A549 treated with Mapracorat at 1 μM for 4 hours (cell line): ENCODE results near the gene SRPK1. TPM values are rescaled to one million over a fixed set of nuclear protein-coding genes. Genes with fewer than 3 reads are reported as not detected.

Experiments used
- total RNA-seq: library from RNA; stranded (reverse); fragments of 200-300 nt; extraction: Qiagen RNA extraction; gene quantifications from 5 replicates; pipeline ENCODE4 v1.2.3, GENCODE V29; 2022

SRPK1 gene
- 27.1 to 40.9 TPM (median 31.2 TPM) in 5 replicates for total RNA-seq

DNA sequence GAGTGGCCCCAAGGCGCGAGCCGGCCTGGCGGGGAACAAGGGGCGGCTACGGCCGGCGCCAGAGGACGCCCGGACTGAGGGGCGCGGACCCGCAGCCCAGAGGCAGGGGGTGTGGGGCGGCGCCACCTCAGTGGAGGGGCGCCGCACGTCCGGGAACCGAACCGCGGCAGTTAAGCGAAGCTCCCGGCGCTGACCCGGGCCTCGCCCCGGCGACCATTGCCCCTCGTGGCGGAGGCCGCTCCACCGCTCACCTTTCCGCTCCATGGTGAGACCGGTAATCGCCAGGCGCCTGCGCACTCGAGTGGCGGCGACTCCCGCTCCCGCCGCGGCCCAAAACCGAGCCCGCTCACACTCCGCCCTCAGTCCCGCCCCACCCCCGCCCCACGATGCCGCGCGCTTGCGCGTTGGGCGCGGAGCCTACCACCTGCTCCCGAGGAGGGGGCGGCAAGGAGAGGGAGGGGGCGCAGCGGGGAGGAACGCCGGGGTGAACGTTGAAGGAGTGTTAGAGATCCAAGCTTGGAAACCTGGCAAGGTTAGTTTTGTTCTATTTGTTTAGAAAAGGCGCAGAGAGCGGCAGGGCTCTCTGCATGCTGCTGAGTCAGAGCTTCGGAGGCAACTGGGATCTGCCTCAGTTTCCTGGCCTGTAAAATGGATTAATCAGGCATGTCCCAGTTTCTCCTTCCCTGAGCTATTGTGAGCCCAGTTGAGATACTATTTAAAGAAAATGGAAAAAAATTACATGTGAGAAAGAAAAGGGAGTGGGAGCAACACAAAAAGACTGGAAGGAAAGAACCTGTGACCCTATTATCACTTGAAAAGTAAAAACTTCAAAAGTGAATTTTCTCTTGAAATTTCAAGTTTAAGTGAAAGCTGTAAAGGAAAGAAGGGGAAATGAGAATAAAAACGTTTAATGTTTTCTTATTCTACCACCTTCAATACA is at the start of gene SRPK1:
SRPK1 (minus strand) TSS at position 306 of the 940 bp plus-strand sequence; CDS start at position 264, 42 bp downstream.

DNA sequence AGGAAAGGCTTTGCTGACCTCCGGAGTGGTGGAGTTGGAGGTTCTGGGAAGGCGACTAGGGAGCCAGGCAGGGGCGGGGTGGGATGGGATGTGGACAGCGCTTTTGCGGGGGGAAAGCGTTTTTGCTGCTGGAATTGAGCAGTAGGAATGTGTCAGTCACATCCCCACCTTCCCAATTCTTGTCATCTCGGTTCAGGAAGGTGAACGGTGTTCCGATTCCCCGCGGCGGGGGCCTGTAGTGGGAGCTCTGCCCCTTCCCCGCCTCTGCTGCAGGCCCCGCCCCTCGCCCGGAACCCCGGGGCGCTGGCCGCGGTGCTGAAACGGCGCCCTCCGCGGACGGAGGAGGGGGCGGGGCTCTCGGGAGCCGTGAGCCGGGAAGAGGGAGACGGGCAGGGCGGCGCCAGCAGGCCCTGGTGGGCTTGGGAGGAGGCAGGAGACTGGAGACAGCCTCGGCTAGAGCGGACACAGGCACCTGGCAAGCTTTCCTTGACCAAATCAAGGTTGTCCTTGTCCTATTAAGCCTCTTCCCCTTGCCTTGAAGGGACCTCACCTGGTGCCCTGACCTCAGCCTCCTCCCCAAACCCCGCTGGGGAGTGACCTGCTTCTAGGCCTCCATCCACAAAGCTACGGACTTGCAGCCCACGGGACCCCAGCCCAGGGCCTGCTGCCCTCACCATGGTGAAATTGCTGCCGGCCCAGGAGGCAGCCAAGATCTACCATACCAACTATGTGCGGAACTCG is 115.7 kb downstream of the SRPK1 start, which contains the start of gene LHFPL5:
LHFPL5 (plus strand) TSS at position 357 of the 741 bp plus-strand sequence; CDS start at position 676, 319 bp downstream.

Other genes with a start within 250 kb of the SRPK1 start
- gene FKBP5, start 232.2 kb downstream of the SRPK1 start, total RNA-seq: 91.6 to 128 TPM (median 116 TPM) in 5 replicates
- gene ARMC12, start 184.1 kb downstream of the SRPK1 start, total RNA-seq: 0.26 to 0.97 TPM (median 0.55 TPM) in 5 replicates
- 0.79 to 1.4 TPM (median 0.94 TPM) in 4 of 5 replicates, not detected in the other for gene CLPSL2, start 144.5 kb downstream of the SRPK1 start, total RNA-seq
- not detected in 5 replicates for gene CLPSL1, start 140.1 kb downstream of the SRPK1 start, total RNA-seq
- gene CLPS, start 123.8 kb downstream of the SRPK1 start, total RNA-seq: not detected in 5 replicates
- gene LHFPL5, start 115.7 kb downstream of the SRPK1 start, total RNA-seq: 0.12 to 0.28 TPM in 2 of 5 replicates, not detected in the others
- gene SLC26A8, start 103.5 kb upstream of the SRPK1 start, total RNA-seq: 0.08 TPM in 1 of 5 replicates, not detected in the others
- gene MAPK14, start 106.7 kb upstream of the SRPK1 start, total RNA-seq: 21.3 to 28.2 TPM (median 25.6 TPM) in 5 replicates
- 0.28 to 1.00 TPM (median 0.74 TPM) in 5 replicates for gene MAPK13, start 209.4 kb upstream of the SRPK1 start, total RNA-seq